ENCODE data around the gene ATP8B1.

The ATP8B1 gene

DNA sequence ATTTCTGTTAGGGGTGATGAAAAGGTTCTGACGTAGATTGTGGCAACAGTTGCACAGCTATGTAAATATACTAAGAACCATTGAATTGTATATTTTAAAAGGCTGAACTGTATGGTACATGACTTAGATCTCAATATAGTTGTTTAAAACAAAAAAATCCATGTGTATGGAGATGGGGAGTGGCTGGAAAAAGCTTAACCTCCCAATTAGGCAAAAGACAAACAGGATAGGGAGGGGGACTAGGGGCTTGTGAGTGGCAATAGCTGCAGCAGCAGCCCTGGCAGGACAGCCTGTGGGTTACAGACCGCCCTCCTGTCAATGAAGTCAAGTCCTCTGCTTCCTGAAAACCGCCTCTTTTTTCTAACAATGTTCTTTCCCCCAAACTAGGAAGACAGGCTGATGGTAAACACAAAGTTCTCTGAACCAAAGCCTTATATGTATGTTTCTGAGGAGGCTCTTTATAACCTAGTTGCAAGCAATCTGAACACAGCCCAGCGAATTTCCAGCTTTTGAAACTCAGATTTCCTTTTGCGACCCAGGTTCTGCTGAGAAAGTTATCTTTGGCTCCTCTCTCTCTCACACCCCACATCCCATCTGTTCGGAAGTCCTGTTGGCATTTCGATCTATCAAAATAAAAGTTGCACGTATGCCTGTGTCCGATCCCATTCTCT is 10.3 kb downstream of the ATP8B1 start:
- no peak for DNase-seq (ENCODE audit: low read depth)

DNA sequence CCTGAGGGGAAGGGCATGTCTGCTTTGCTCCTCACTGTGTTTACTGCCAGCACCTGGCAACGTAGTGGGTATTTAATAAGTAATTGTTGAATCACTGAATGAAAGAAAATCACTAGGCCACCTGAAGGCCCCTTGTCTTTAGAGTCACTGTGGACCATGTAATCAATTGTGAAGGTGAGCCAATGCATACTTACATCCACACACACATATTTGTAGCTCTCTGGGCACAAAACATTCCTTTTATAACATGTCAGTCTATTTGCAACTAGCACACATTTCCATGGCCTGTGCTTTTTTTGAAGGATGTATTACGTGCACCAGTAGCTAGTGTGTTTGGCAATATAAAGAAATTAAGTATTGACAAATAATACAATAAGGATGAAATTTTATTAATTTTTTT is 11.2 kb downstream of the ATP8B1 start:
- no peak for DNase-seq (ENCODE audit: low read depth)

DNA sequence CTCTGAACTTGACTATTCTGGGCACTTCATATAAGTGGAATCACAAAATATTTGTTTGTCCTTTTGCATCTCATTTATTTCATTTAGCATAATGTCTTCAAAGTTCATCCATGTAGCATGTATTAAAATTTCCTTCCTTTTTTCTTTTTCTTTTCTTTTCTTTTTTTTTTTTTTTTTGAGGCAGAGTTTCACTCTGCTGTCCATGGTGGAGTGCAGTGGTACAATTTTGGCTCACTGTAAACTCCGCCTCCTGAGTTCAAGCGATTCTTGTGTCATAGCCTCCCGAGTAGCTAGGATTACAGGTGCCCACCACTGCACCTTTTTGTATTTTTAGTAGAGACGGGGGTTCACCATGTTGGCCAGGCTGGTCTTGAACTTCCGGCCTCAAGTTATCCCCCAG is 11.9 kb downstream of the ATP8B1 start:
- no peak for DNase-seq (ENCODE audit: low read depth)

DNA sequence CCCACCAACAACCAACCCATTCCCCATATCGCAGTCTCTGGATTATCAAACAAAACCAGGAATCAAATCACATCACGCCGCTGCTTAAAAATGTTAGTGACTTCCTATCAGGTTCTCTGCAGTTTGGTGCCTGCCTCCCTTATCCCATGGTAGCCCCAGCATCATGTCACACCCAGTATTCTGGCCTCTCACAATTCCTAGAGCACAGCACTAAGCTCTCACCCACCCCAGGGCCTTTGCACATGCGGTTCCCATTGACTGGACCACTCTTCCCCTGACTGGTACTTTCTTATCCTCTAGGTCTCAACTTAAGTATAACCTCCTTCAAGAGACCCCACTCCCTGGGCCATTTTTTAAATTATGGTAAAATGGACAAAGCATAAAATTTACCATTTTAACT is 12.8 kb downstream of the ATP8B1 start:
- DNase-seq (ENCODE audit: low read depth) = no peak

DNA sequence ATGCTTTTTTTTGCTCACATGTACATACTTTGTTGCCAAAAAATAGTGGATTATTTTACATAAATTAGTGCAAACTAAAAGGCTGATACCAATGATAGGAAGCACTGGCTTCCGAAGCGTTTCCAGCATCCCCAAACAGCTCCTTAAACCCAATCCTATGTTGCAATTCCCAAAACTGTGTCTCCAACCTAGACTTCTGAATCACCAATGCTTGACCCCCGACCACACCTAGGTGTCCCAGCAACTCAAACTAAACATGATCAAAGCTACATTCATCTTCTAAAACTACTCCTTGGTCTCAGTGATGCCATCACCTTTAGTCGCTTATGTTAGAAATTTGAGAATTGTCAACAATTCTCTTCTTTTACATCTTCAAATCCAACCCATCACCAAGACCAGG is 13.4 kb downstream of the ATP8B1 start:
- DNase-seq (ENCODE audit: low read depth) = no peak

DNA sequence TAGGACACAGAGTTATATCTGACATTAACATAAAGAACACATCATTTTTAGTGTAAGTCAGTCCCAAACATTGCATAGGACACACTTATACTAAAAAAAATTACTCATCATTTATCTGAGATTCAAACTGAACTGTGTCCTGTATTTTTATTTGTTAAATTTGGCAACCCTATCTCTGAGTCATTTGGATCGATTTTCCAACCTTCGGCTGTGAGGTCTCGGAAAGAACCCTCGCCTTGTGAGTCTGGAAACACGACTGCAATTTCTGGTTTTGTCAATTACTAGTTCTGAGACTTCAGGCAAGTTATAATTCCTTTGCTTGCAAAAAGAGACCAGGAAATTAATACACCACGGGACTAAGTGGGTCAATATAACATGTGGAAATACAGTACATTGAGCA is 14.0 kb downstream of the ATP8B1 start:
- DNase-seq (ENCODE audit: low read depth) = no peak

DNA sequence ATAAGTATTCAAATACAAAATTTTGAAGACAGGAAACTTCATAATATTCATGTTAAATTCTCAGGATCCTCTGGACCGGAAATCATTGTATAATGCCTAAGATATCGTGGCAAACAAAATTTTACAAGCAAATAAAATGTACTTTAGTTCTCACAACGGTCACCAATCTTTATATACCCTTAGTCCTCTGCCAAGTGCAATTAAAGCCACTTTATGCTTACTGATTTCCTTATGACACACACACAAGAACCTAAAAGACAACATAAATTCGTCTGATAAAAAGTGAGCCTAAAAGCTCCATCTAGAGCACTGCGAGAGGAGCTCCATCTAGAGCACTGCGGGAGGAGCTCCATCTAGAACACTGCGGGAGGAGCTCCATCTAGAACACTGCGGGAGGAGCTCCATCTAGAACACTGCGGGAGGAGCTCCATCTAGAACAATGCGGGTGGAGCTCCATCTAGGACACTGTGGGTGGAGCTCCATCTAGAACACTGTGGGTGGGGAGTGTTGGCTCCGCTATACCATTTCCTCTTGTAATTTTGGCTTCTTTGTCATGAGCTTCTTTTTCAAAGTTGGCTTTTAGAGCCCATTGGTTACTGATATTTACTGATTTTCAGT is 15.9 kb downstream of the ATP8B1 start:
- no peak for DNase-seq (ENCODE audit: low read depth)

DNA sequence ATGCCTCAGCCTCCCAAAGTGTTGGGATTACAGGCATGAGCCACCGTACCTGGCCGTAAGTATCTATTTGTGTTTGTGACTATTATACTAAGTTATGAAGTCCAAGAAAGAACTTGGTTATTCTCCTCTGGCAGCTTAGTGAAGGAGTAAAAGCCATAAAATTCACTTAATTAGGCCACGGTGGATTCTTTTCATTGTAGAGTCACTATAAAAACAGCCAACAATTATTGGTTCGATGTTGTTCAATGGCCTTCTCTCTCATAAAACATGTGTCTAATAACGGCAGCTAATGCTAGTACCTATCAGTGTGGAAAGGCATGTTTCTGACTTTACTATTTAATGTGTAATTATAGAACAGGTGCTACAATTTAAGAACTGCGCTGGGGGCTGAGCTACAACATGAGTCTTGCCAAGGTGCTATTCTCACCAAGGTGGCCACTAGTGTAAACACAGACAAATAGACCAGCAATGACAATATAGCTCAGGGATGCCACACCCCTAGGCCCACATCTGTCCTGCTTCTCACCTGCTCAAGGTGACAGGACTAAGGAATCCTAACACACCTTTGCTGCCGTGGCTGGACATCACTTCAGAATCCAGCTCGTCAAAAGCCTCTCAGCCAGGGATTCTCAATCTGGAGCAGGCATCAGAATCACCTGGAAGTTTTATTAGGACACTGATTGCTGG is 17.2 kb downstream of the ATP8B1 start:
- DNase-seq (ENCODE audit: low read depth) = no peak

DNA sequence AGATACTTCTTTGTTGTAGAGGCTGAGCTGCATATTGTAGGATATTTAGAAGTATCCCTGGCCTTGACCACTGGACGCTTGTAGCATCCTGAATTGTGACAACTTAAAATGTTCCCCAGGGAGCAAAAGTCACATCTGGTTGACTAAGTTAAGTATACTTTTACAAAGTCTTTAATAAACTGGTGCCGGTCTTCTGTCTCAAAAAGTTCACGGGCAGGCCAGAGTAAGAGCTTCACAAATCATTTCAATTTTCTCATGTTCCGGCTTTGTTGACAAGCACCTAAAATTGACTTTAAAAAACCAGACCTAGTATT is 18.4 kb downstream of the ATP8B1 start:
- DNase-seq (ENCODE audit: low read depth) = no peak

DNA sequence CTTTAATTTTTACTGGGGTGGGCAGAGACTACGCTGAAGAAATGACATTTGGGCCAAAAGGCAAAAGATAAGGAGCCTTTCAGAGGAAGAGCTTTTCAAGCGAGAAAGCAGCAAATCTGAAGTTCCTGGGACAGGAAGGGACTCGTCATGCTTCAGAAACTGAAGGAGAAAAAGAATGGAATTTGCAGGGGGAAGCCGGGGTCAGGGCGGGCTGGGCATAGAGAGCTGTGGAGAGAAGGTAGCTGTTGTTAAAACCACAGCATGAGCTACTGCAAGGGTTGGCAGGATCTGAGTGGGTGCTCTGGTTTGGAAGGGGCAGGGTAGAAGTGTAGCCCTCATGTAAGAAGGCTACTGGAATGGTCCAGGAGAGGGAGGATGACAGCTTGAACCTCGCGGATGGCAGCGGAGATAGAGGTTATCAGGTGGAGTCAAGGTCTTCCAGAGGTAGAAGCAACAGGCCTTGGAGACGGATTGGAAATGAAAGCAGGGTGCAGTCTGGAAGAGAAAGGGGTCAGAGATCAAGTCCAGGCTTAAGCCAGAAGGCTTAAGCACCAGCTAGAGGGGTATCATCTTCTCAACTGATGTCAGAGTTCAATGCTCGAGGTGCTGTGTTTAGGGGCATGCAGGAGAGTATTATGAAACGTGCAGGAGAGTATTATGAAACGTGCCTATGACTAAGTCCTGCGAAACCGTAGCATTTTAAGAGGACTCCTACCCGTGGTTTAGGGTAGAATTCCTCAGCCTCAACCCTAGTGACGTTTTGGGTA is 18.9 kb downstream of the ATP8B1 start:
- no peak for DNase-seq (ENCODE audit: low read depth)

DNA sequence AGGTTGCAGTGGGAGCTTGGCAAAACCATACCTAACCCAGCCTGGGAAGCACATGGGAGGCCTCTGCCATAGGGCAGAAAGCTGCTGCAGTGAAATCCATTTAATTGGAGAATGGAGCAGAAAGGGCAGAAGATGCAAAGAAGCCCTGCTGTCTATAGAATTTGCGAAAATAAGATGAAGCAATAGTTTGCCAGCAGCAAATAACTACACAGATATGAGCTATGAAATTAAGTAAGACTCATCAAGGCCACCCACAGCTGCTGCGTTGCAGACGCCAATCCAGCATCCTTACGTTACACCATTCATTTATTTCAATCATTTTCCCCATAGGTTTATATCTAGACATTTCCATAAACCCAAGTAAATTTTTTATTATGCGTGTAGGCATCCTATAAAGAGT is 21.1 kb downstream of the ATP8B1 start:
- DNase-seq (ENCODE audit: low read depth) = no peak

DNA sequence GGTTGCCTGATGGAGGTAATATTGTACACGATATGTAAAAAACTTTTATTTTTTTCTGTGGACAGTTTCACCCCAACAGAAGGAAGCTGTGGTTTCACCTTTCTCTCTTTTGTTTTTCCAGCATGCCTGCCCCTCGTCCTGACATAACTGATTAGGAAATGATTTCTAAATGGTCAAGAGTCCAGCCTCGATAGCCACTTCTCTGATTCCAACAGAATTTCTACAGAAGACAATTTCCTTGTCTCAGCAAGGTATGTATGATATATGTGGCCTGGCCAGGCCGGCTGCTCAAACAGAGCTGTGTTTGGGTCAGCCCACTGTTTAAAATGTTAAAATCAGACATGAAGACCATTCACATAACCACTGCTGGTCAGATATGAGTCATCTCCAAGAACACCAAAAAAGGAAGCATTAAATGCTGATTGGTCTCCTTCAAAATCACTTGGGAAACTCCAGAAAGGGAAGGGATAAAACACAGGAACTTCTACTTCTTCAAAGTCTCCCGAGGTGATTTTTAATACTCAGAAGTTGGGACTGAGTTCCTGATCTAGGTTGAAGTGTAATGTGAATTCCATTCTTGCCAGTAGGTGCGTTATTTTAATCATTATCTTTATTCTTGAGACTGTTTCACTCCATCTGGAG is 22.3 kb downstream of the ATP8B1 start:
- DNase-seq (ENCODE audit: low read depth) = no peak

DNA sequence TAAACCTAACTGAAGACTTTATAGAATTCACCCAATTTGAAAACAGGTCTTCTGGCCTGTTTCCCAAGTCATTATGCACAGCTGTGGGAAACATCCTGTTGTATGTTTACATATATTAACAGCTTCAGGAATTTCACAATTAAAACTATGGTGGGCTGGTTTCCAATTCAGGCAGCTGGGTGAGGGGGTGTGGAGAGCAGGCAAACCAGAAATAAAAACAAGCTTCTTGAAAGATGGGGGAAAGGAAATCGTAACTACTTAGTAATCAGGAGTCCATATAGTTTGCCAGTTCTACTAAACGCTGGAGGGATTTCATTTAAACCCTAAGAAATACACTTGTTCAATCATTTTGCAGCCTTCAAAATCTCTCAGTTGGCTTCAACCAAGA is 22.8 kb downstream of the ATP8B1 start:
- DNase-seq (ENCODE audit: low read depth) = no peak

DNA sequence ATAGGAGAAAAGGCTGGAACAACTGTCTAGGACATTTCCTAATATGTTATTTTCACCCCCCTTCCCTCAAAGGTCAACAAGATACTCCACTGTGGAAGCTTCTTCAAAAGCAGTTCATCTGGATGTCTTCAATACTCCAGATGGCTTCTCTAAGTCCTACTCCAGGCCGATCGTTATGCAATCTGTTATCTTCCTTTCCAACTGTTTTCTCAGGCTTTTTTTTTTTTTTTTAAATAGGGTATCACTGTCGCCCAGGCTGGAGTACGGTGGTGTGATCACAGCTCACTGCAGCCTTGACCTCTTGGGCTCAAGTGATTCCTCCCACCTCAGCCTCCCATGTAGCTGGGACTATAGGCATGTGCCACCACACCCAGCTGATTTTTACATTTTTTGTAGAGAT is 26.3 kb downstream of the ATP8B1 start:
- no peak for DNase-seq (ENCODE audit: low read depth)

DNA sequence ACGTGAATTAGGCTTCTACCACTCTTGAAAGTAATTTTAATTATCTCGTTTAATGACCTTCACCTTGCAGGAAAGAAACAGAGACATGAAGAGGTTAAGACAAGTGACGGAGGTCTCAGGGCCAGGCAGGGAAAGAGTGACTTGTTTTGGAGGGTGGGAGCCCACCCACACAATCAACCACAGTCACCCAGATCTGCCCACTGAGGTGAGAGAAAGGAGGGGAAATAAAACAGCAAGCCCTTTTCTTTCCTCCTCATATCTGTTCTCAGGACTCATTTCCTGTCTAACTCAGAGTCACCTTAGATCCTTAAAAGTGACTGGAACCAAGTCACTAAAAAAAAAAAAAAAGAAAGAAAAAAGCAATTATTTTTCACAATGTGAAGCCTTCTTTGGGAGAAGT is 26.8 kb downstream of the ATP8B1 start:
- no peak for DNase-seq (ENCODE audit: low read depth)

DNA sequence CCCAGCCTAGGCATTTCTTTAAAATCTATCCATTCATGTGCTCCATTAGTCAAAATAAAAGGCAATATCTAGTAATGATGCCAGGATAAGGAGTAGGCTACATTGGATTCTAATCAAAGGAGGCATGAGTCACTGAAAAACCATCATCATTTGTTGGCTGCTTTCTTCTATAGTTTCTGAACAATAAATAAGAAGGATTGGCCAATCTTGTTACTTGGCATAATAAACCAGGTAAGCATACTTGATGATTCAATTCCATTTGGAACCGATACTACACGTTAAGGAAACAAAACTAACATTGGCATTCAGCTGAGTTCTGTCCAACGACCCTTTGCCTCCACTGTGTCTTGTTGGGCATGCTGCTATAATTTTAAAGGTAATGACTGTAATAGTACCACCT is 27.2 kb downstream of the ATP8B1 start:
- DNase-seq (ENCODE audit: low read depth) = no peak

DNA sequence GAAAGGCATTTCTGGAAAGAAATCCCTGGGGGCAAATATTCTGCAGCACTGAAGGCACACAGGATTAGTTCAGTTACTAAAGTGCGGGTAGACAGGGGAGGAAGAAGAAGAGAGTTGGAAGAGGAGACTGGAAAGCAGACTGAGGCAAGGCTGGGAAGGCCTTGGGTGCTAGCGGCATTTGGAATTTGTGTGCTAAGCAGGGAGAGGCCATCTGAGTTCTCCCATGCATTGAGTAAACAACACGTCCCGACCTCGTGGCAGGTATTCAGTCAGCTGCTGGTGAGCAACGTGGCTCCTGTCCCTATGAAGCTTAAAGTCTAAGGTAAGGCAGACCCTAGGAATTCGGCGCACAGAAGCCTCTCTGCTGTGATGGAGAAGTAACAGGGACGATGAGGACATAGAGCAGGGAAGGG is 30.7 kb downstream of the ATP8B1 start:
- DNase-seq (ENCODE audit: low read depth) = no peak

DNA sequence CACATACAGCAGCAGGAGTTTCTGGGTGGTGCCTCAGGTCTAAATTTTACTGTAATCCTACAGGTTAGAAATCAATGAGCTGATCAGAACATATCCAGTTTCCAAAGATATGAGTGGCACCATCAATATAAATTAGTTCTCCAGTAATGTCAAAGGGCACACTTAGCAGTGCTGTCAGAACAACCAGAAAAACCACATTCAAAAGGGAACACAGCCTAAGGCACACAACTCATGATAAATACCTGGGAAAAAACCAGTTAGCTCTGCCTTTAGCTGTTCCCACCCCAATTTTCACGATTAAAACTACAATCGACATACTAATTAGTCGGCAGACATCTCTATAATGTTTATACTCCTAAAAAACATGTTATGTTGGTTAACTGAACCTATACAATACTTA is 31.5 kb downstream of the ATP8B1 start:
- DNase-seq (ENCODE audit: low read depth) = no peak

DNA sequence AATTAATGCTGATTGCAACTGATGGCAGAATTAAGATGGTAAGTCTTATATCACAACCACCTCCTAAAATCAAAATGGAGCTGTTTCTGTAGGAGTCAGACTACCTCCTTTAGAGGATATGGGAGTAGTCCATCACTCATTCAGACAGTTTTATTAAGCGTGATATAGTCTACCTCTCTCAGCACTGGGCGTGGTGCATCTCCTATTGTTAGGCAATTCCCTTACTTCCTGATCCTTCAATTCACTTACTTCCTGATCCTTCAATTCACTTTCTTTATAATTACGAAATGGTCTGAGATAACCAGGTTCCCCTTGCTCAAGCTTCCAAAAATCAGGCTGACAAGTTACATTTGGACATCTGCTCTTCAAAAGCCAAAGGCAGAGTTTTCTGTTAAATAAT is 31.9 kb downstream of the ATP8B1 start:
- no peak for DNase-seq (ENCODE audit: low read depth)

DNA sequence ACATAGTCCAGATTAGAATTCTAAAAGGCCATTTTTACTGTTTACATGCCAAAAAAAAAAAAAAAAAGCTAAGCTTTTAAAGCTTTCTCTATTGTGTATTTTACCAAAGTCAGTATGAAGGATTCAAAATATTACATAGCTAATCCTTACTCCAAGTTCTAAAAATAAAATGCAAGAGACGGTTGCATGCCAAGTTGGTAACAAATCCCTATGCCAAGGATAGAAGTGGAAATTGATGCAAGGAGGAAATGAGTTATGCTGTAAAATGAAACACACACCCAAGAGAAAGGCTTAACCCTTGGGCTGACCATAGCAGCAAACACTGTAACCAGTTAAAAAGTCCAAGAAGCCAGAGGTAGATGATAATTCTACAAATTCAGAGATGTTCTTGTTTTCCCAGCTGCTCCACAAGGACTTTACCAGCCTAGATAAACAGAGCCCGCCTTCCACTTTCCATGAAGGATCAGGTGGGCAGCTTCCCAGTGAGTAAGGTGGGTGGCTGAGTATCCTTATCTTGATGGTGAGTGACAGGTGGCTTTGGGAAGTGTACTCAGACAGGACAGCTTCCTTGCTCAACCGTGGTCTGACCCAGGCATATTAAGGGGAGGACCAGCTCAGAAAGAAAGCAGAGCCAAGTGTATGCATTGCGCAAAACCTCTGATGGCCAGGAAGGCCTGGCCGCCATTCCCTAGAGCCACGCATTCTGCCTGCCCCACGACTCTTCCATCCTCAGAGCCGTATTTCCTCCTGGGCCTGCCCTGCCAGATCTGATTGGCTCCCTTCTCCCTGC is 34.4 kb downstream of the ATP8B1 start:
- no peak for DNase-seq (ENCODE audit: low read depth)

DNA sequence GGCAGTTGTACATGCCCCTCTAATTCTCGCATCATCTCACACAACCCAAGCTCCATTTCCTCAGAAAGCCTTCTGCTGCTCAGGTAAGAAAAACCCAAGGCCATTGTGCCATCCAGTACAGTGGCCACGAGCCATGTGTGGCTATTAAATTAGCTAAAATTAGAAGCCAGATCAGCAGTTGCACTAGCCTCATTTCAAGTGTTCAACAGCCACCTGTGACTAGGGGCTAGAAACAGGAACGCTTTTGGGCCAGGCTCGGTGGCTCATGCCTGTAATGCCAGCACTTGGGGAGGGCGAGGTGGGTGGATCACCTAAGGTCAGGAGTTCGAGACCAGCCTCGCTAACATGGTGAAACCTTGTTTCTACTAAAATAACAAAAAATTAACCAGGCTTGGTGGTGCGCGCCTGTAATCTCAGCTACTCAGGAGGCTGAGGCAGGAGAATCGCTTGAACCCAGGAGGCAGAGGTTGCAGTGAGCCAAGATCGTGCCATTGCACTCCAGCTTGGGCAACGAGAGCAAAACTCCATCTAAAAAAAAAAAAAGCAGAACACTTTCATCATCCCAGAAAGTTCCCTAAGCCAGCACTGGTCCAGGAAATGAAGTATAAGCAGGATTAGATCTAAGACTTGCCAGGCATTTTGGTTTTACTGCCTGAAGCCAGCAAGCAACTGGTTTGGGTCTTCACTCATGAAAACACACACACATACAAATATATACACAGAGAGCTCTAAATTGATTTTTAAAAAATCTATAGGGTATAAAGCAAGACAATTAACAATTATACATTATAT is 35.7 kb downstream of the ATP8B1 start:
- DNase-seq (ENCODE audit: low read depth) = no peak
